GM18499 (cell line): ENCODE results near the gene CCDC182.

Experiments used
- ATAC-seq: cut with Tn5 transposase; IDR thresholded peaks from one replicate; pipeline ENCODE4 v1.9.1; 2021; ENCODE audit warnings: moderate number of reproducible peaks; ENCODE audit not compliant: insufficient read depth, unreplicated experiment

Gene CCDC182

GRCh38 chr17:57758654-57759053 lies 13.6 kb upstream of the CCDC182 start:
- ATAC-seq: no peak

- ATAC-seq: no peak
These were observed 12.6 kb upstream of the CCDC182 start for GRCh38 chr17:57757735-57758134.

- no peak for ATAC-seq
These were observed 11.9 kb upstream of the CCDC182 start for GRCh38 chr17:57756951-57757350.

GRCh38 chr17:57755480-57756070 lies 10.5 kb upstream of the CCDC182 start:
- no peak for ATAC-seq

- ATAC-seq: no peak
These were observed 7.2 kb upstream of the CCDC182 start for GRCh38 chr17:57752031-57752905.

GRCh38 chr17:57751348-57751971 lies 6.4 kb upstream of the CCDC182 start:
- no peak for ATAC-seq

GRCh38 chr17:57750895-57751294 lies 5.8 kb upstream of the CCDC182 start:
- no peak for ATAC-seq

GRCh38 chr17:57750109-57750871 lies 5.2 kb upstream of the CCDC182 start:
- ATAC-seq: no peak

GRCh38 chr17:57749701-57750100 lies 4.6 kb upstream of the CCDC182 start:
- ATAC-seq: no peak

GRCh38 chr17:57747221-57748017 lies 2.3 kb upstream of the CCDC182 start:
- ATAC-seq: no peak

- no peak for ATAC-seq
These were observed 1.1 kb upstream of the CCDC182 start for GRCh38 chr17:57746221-57746620.

- ATAC-seq: no peak
These were observed 616 bp downstream of the CCDC182 start for GRCh38 chr17:57744195-57745170.

- ATAC-seq: no peak
These were observed 4.9 kb downstream of the CCDC182 start for GRCh38 chr17:57740235-57740528.

GRCh38 chr17:57739402-57740234 lies 5.5 kb downstream of the CCDC182 start:
- no peak for ATAC-seq

- ATAC-seq: no peak
These were observed 7.6 kb downstream of the CCDC182 start for GRCh38 chr17:57737450-57737849.

- ATAC-seq: no peak
These were observed 9.4 kb downstream of the CCDC182 start for GRCh38 chr17:57735707-57736106.

- ATAC-seq: no peak
These were observed 9.9 kb downstream of the CCDC182 start for GRCh38 chr17:57735230-57735629.

- ATAC-seq: no peak
These were observed 12.0 kb downstream of the CCDC182 start for GRCh38 chr17:57733085-57733484.
